GM08714 (cell line): ENCODE data around the gene DIPK1C.

Experiments used
- H3K4me3 ChIP-seq: fragments of 200-500 bp; sonication (Bioruptor generic); 2 replicates; pipeline ENCODE4 v1.5.1; 2014; ENCODE audit warnings: mild to moderate bottlenecking, low read length, inconsistent platforms
- ZNF274 ChIP-seq: IDR thresholded peaks from 2 replicates; pipeline ENCODE4 v1.6.1; 2012; ENCODE audit warnings: mild to moderate bottlenecking, low read depth, low read length

Gene DIPK1C

GRCh38 chr18:74494514-74494913 lies 37.4 kb upstream of the DIPK1C start:
- H3K4me3 ChIP-seq, result no peak overlapping the region

GRCh38 chr18:74493689-74494088 lies 36.6 kb upstream of the DIPK1C start:
- H3K4me3 ChIP-seq, result no peak overlapping the region
- TF ChIP-seq ZNF274, result no peak

More at GRCh38 chr18:74494514-74494913, 37.4 kb upstream of the DIPK1C start:
- no peak for TF ChIP-seq ZNF274

GRCh38 chr18:74492259-74492658 lies 35.2 kb upstream of the DIPK1C start:
- no peak overlapping the region for H3K4me3 ChIP-seq
- TF ChIP-seq ZNF274, result no peak

GRCh38 chr18:74489676-74490075 lies 32.6 kb upstream of the DIPK1C start:
- H3K4me3 ChIP-seq, result no peak overlapping the region
- TF ChIP-seq ZNF274, result no peak

GRCh38 chr18:74488864-74489263 lies 31.8 kb upstream of the DIPK1C start:
- no peak for TF ChIP-seq ZNF274
- no peak overlapping the region for H3K4me3 ChIP-seq

GRCh38 chr18:74488354-74488753 lies 31.2 kb upstream of the DIPK1C start:
- TF ChIP-seq ZNF274, result no peak
- H3K4me3 ChIP-seq, result no peak overlapping the region

- no peak overlapping the region for H3K4me3 ChIP-seq
- TF ChIP-seq ZNF274, result no peak
These were observed 29.2 kb upstream of the DIPK1C start for GRCh38 chr18:74486119-74486849.

- no peak overlapping the region for H3K4me3 ChIP-seq
- TF ChIP-seq ZNF274, result no peak
These were observed 25.6 kb upstream of the DIPK1C start for GRCh38 chr18:74482697-74483096.

- H3K4me3 ChIP-seq, result no peak overlapping the region
- TF ChIP-seq ZNF274, result no peak
These were observed 23.1 kb upstream of the DIPK1C start for GRCh38 chr18:74480149-74480651.

- H3K4me3 ChIP-seq, result no peak overlapping the region
- TF ChIP-seq ZNF274, result no peak
These were observed 22.5 kb upstream of the DIPK1C start for GRCh38 chr18:74479486-74480148.

- H3K4me3 ChIP-seq, result no peak overlapping the region
- TF ChIP-seq ZNF274, result no peak
These were observed 21.8 kb upstream of the DIPK1C start for GRCh38 chr18:74478880-74479279.

- no peak overlapping the region for H3K4me3 ChIP-seq
- TF ChIP-seq ZNF274, result no peak
These were observed 21.2 kb upstream of the DIPK1C start for GRCh38 chr18:74478316-74478715.

- no peak for TF ChIP-seq ZNF274
- H3K4me3 ChIP-seq, result no peak overlapping the region
These were observed 20.7 kb upstream of the DIPK1C start for GRCh38 chr18:74477771-74478170.

- no peak for TF ChIP-seq ZNF274
- H3K4me3 ChIP-seq, result no peak overlapping the region
These were observed 19.0 kb upstream of the DIPK1C start for GRCh38 chr18:74476140-74476539.

GRCh38 chr18:74473976-74474640 lies 17.0 kb upstream of the DIPK1C start:
- no peak for TF ChIP-seq ZNF274
- H3K4me3 ChIP-seq, result no peak overlapping the region
